ENCODE measurements around the gene B3GAT1. TPM values are rescaled to one million over a fixed set of nuclear protein-coding genes. Genes with fewer than 3 reads are reported as not detected.

Gene B3GAT1
- total and polyA plus RNA-seq, 2 donors (not counting 1 experiment from before 2014, with no cell fraction given), result 0.06 TPM; not detected in 1

DNA sequence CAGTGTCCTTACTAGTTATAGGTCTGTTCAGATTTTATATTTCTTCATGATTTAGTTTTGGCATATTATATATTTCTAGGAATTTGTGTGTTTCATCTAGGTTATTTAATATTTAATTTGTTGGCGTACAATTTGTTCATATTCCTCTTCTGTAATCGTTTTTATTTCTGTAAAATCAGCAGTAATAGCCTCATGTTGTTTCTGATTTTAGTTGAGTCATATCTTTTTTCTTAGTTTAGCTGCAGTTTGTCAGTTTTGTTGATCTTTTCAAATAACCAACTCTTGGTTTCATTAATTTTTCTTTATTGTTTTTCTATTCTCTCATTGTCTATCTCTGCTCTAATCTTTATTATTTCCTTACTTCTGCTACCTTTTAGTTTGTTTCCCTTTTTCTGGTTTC is 59.9 kb downstream of the B3GAT1 start:
- no peak overlapping the region for H3K4me2 ChIP-seq (replicated peaks; ENCODE audit: low read depth, low read length, poor library complexity, severe bottlenecking)
- H3K9me3 ChIP-seq (ENCODE audit: control extremely low read depth in 1 of 3, control insufficient read depth in 2 of 3, insufficient read depth in 1 of 3, low read length in 2 of 3), result peaks cover 0 to 3% (median 0%) of the 10 kb centered on the region in 3 donors
- H3K9ac ChIP-seq (ENCODE audit: low read length), result no peak overlapping the region
- no peaks in the 10 kb centered on the region for H3K79me2 ChIP-seq (ENCODE audit: control insufficient read depth, insufficient read depth, low read length)
- Mint-ChIP-seq H3K4me3 (no peak overlapping the region), H3K9me3 (ENCODE audit: insufficient read depth) (peaks cover 3% of the 10 kb centered on the region), H3K27me3 (peaks cover 15% of the 10 kb centered on the region), H3K27ac (no peak overlapping the region), H3K4me1 (peaks cover 4% of the 10 kb centered on the region)
- H3K4me3 ChIP-seq (ENCODE audit: control extremely low read depth in 1 of 5, extremely low read depth in 1 of 5, insufficient read depth in 1 of 5, low read depth in 2 of 5, low read length in 4 of 5), result no peak overlapping the region
- no CpG with 5 or more reads among the region's 2 CpGs for WGBS (ENCODE audit: insufficient coverage)
- H3K36me3 ChIP-seq (replicated peaks in 1 of 2; ENCODE audit: control extremely low read depth in 1 of 2, control insufficient read depth in 1 of 2, extremely low read depth in 1 of 2, insufficient read depth in 2 of 2, low read length in 1 of 2), result no peaks in the 10 kb centered on the region
- no peaks in the 10 kb centered on the region for H4K20me1 ChIP-seq (ENCODE audit: control insufficient read depth, insufficient read depth, low read length, poor library complexity, severe bottlenecking)
- H3K4me1 ChIP-seq (ENCODE audit: control insufficient read depth in 2 of 2, insufficient read depth in 2 of 2, low read length in 2 of 2), result no peaks in the 10 kb centered on the region
- TF ChIP-seq EZH2 (IDR thresholded peaks at IDR 0.05; ENCODE audit: borderline replicate concordance, insufficient read depth, low read depth, low read length, poor library complexity, severe bottlenecking) (no peak), CTCF (IDR thresholded peaks at IDR 0.05) (no peak)
- no peak for ATAC-seq (ENCODE audit: low read depth)
- POLR2A ChIA-PET, result no interaction called here
- H2AFZ ChIP-seq (ENCODE audit: insufficient read depth, low read depth, low read length, poor library complexity, severe bottlenecking), result no peak overlapping the region
- intact Hi-C loops (cut with micrococcal nuclease), result no loop called here
- CTCF ChIA-PET, result no interaction called here
- no peak for DNase-seq
- H3K27ac ChIP-seq (ENCODE audit: low read length in 2 of 2), result no peak overlapping the region
- no peaks in the 10 kb centered on the region for H3K27me3 ChIP-seq (replicated peaks in 1 of 4; ENCODE audit: control extremely low read depth in 1 of 4, control insufficient read depth in 3 of 4, insufficient read depth in 4 of 4, low read length in 3 of 4)

DNA sequence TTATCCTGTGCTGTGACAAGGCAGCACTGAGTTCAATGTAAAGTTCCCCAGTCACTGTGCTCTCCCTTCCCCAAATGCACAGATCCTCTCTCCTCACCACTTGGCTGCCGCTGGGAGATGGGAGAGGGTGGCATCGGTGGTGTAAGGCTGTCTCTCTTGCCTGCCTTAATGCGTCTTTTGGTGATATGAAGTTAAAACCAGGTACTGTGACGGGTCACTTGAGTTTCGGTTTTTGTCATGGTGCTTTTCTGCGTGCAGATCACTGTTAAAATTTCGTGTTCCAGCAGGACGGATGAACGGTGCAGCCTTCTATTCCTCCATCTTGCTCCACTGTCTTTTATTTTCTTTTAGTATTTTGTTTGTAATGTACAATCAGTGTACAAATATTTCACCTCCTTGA is 61.7 kb downstream of the B3GAT1 start:
- peaks cover 11% of the 10 kb centered on the region for H3K27me3 Mint-ChIP-seq
- intact Hi-C loops (cut with micrococcal nuclease), result no loop called here
- 73% methylated on average over 4 of the region's 9 CpGs for WGBS (ENCODE audit: insufficient coverage)
- Histone ChIP-seq H3K79me2 (ENCODE audit: control insufficient read depth, insufficient read depth, low read length) (no peaks in the 10 kb centered on the region), H3K27ac (ENCODE audit: low read length in 2 of 2) (no peak overlapping the region), H3K9me3 (ENCODE audit: control extremely low read depth in 1 of 3, control insufficient read depth in 2 of 3, insufficient read depth in 1 of 3, low read length in 2 of 3) (peaks cover 0 to 3% (median 0%) of the 10 kb centered on the region in 3 donors), H3K4me2 (replicated peaks; ENCODE audit: low read depth, low read length, poor library complexity, severe bottlenecking) (no peak overlapping the region), H4K20me1 (ENCODE audit: control insufficient read depth, insufficient read depth, low read length, poor library complexity, severe bottlenecking) (no peaks in the 10 kb centered on the region), H3K4me3 (ENCODE audit: control extremely low read depth in 1 of 5, extremely low read depth in 1 of 5, insufficient read depth in 1 of 5, low read depth in 2 of 5, low read length in 4 of 5) (no peak overlapping the region), H2AFZ (ENCODE audit: insufficient read depth, low read depth, low read length, poor library complexity, severe bottlenecking) (no peak overlapping the region), H3K27me3 (replicated peaks in 1 of 4; ENCODE audit: control extremely low read depth in 1 of 4, control insufficient read depth in 3 of 4, insufficient read depth in 4 of 4, low read length in 3 of 4) (no peaks in the 10 kb centered on the region), H3K9ac (ENCODE audit: low read length) (no peak overlapping the region), H3K36me3 (replicated peaks in 1 of 2; ENCODE audit: control extremely low read depth in 1 of 2, control insufficient read depth in 1 of 2, extremely low read depth in 1 of 2, insufficient read depth in 2 of 2, low read length in 1 of 2) (no peaks in the 10 kb centered on the region), H3K4me1 (ENCODE audit: control insufficient read depth in 2 of 2, insufficient read depth in 2 of 2, low read length in 2 of 2) (no peaks in the 10 kb centered on the region)
- ChIA-PET POLR2A (no interaction called here), CTCF (no interaction called here)
- peaks cover 3% of the 10 kb centered on the region for H3K9me3 Mint-ChIP-seq (ENCODE audit: insufficient read depth)
- H3K27ac Mint-ChIP-seq, result no peak overlapping the region
- TF ChIP-seq CTCF (IDR thresholded peaks at IDR 0.05) (no peak), EZH2 (IDR thresholded peaks at IDR 0.05; ENCODE audit: borderline replicate concordance, insufficient read depth, low read depth, low read length, poor library complexity, severe bottlenecking) (no peak)
- no peak for ATAC-seq (ENCODE audit: low read depth)
- no peak for DNase-seq
- no peak overlapping the region for H3K4me3 Mint-ChIP-seq
- H3K4me1 Mint-ChIP-seq, result peaks cover 4% of the 10 kb centered on the region

All from B cell (primary cell).